HG02938 (cell line): ENCODE results near the gene CEBPG.

ENCODE experiments used
- ATAC-seq: cut with Tn5 transposase; IDR thresholded peaks from one replicate; pipeline ENCODE4 v1.9.1; 2021; ENCODE audit warnings: mild to moderate bottlenecking, moderate library complexity; ENCODE audit not compliant: unreplicated experiment

CEBPG gene

GRCh38 chr19:33373453-33374235, at the start of gene CEBPG:
TSS of gene CEBPG (plus strand) at chr19:33373709. CDS start at chr19:33379240, 5,531 bp downstream.
- ATAC-seq, result peak; percentile 82

- no peak for ATAC-seq
Measured at GRCh38 chr19:33324628-33325027, 48.9 kb upstream of the CEBPG start.

- no peak for ATAC-seq
Measured at GRCh38 chr19:33325920-33326319, 47.6 kb upstream of the CEBPG start.

- ATAC-seq, result no peak
Measured at GRCh38 chr19:33329060-33329459, 44.4 kb upstream of the CEBPG start.

- ATAC-seq, result no peak
Measured at GRCh38 chr19:33329736-33330135, 43.8 kb upstream of the CEBPG start.

- no peak for ATAC-seq
Measured at GRCh38 chr19:33332248-33332647, 41.3 kb upstream of the CEBPG start.

- no peak for ATAC-seq
Measured at GRCh38 chr19:33333151-33333550, 40.4 kb upstream of the CEBPG start.

- no peak for ATAC-seq
Measured at GRCh38 chr19:33333642-33334041, 39.9 kb upstream of the CEBPG start.

- ATAC-seq, result no peak
Measured at GRCh38 chr19:33334271-33334670, 39.2 kb upstream of the CEBPG start.

- no peak for ATAC-seq
Measured at GRCh38 chr19:33335446-33335845, 38.1 kb upstream of the CEBPG start.

- no peak for ATAC-seq
Measured at GRCh38 chr19:33339016-33339984, 34.2 kb upstream of the CEBPG start.

GRCh38 chr19:33340991-33341390, 32.5 kb upstream of the CEBPG start:
- no peak for ATAC-seq

- no peak for ATAC-seq
Measured at GRCh38 chr19:33343301-33343700, 30.2 kb upstream of the CEBPG start.

- ATAC-seq, result no peak
Measured at GRCh38 chr19:33343859-33344572, 29.5 kb upstream of the CEBPG start.

GRCh38 chr19:33344573-33344925, 29.0 kb upstream of the CEBPG start:
- ATAC-seq, result no peak

- ATAC-seq, result no peak
Measured at GRCh38 chr19:33345163-33345562, 28.3 kb upstream of the CEBPG start.

GRCh38 chr19:33346665-33347064, 26.8 kb upstream of the CEBPG start:
- ATAC-seq, result no peak

GRCh38 chr19:33347300-33347699, 26.2 kb upstream of the CEBPG start:
- ATAC-seq, result no peak

- no peak for ATAC-seq
Measured at GRCh38 chr19:33348301-33349010, 25.1 kb upstream of the CEBPG start.
